GM23338 (cell line): ENCODE measurements around the gene TMEM41B. TPM values are rescaled to one million over a fixed set of nuclear protein-coding genes. Genes with fewer than 3 reads are reported as not detected.

Experiments
- ATAC-seq: fragments of 200-7000 bp; cut with Tn5 transposase; 3 replicates; pipeline ENCODE4 v1.9.1; 2020
- DNase-seq: peaks from one replicate; pipeline ENCODE4 v3.0.0-alpha.2; 2015; ENCODE audit warnings: low spot score
- H2AFZ ChIP-seq: fragments of 200-600 bp; sonication (generic); 2 replicates; pipeline ENCODE4 v1.8.0; 2016; ENCODE audit warnings: antibody characterized with exemption, mild to moderate bottlenecking, moderate library complexity
- H3F3A ChIP-seq: fragments of 200-600 bp; sonication (generic); replicated peaks from 2 replicates; pipeline ENCODE4 v1.8.0; 2017; ENCODE audit warnings: antibody characterized with exemption, mixed run types, low read depth
- H3K27ac ChIP-seq: fragments of 200-600 bp; sonication (generic); 2 replicates; pipeline ENCODE4 v1.6.1; 2016; ENCODE audit warnings: low read depth
- H3K27me3 ChIP-seq: fragments of 200-600 bp; sonication (generic); 2 replicates; pipeline ENCODE4 v1.8.0; 2016; ENCODE audit warnings: mild to moderate bottlenecking, mixed run types, moderate library complexity; ENCODE audit not compliant: insufficient read depth
- H3K36me3 ChIP-seq: fragments of 200-600 bp; sonication (generic); 2 replicates; pipeline ENCODE4 v1.8.0; 2016; ENCODE audit warnings: mild to moderate bottlenecking; ENCODE audit not compliant: insufficient read depth
- H3K4me1 ChIP-seq: fragments of 200-600 bp; sonication (generic); 2 replicates; pipeline ENCODE4 v1.8.0; 2016; ENCODE audit warnings: mild to moderate bottlenecking, moderate library complexity; ENCODE audit not compliant: insufficient read depth
- H3K4me2 ChIP-seq: fragments of 200-600 bp; sonication (generic); 2 replicates; pipeline ENCODE4 v1.7.1; 2017; ENCODE audit warnings: mixed run types
- H3K4me3 ChIP-seq: fragments of 200-600 bp; sonication (generic); 2 replicates; pipeline ENCODE4 v1.6.1; 2016; ENCODE audit warnings: mixed run types
- H3K79me2 ChIP-seq: fragments of 200-600 bp; sonication (generic); replicated peaks from 2 replicates; pipeline ENCODE4 v1.8.0; 2017; ENCODE audit warnings: mild to moderate bottlenecking; ENCODE audit not compliant: insufficient read depth
- H3K9me2 ChIP-seq: fragments of 200-600 bp; sonication (generic); 2 replicates; pipeline ENCODE4 v1.8.0; 2017; ENCODE audit not compliant: insufficient read depth
- H4K20me1 ChIP-seq: fragments of 200-600 bp; sonication (generic); replicated peaks from 2 replicates; pipeline ENCODE4 v1.8.0; 2017; ENCODE audit warnings: mild to moderate bottlenecking; ENCODE audit not compliant: insufficient read depth
- H3K27ac Mint-ChIP-seq: 2 replicates; pipeline ENCODE4 v1.8.0; 2020; ENCODE audit warnings: inconsistent platforms, mild to moderate bottlenecking, moderate library complexity, mixed read lengths
- H3K27me3 Mint-ChIP-seq: 3 replicates; pipeline ENCODE4 v1.8.0; 2022; ENCODE audit warnings: low read depth, mild to moderate bottlenecking, moderate library complexity, mixed read lengths, inconsistent platforms; ENCODE audit not compliant: insufficient read depth, poor library complexity
- H3K36me3 Mint-ChIP-seq: 3 replicates; pipeline ENCODE4 v1.8.0; 2021; ENCODE audit warnings: low read depth, mild to moderate bottlenecking, inconsistent platforms, moderate library complexity, mixed read lengths
- H3K4me1 Mint-ChIP-seq: 3 replicates; pipeline ENCODE4 v1.8.0; 2020; ENCODE audit warnings: mild to moderate bottlenecking, inconsistent platforms, mixed read lengths
- H3K4me3 Mint-ChIP-seq: 3 replicates; pipeline ENCODE4 v1.8.0; 2021; ENCODE audit warnings: moderate library complexity, mild to moderate bottlenecking, inconsistent platforms, mixed read lengths
- H3K9me3 Mint-ChIP-seq: 3 replicates; pipeline ENCODE4 v1.8.0; 2020; ENCODE audit warnings: moderate library complexity, mild to moderate bottlenecking, inconsistent platforms, mixed read lengths
- CREB1 ChIP-seq: fragments of 250-450 bp; sonication (Bioruptor Pico); IDR thresholded peaks from 2 replicates; pipeline ENCODE4 v1.5.0; 2020; ENCODE audit warnings: low read depth, mild to moderate bottlenecking, moderate library complexity
- CTCF ChIP-seq, 2 experiments: fragments of 200-600 bp in 1 of 2; sonication (generic) in 1 of 2; conservative IDR thresholded peaks; 2 replicates each; pipeline versions ENCODE4 v1.5.1 to v1.6.1; 2016 to 2017; ENCODE audit warnings: antibody characterized with exemption in 2 of 2, low read depth in 2 of 2, mild to moderate bottlenecking in 2 of 2, moderate library complexity in 1 of 2
- ETS1 ChIP-seq: IDR thresholded peaks from 2 replicates; pipeline ENCODE4 v1.6.1; 2016; ENCODE audit warnings: antibody characterized with exemption
- EZH2 ChIP-seq: fragments of 200-600 bp; sonication (generic); IDR thresholded peaks from one replicate; pipeline ENCODE4 v1.8.0; 2017; ENCODE audit warnings: antibody characterized with exemption, mild to moderate bottlenecking, low read depth; ENCODE audit not compliant: unreplicated experiment
- EZH2phosphoT487 ChIP-seq: fragments of 200-600 bp; sonication (generic); IDR thresholded peaks from one replicate; pipeline ENCODE4 v1.8.1; 2018; ENCODE audit warnings: antibody characterized with exemption; ENCODE audit not compliant: unreplicated experiment
- NANOG ChIP-seq: IDR thresholded peaks from 2 replicates; pipeline ENCODE4 v1.6.1; 2016; ENCODE audit warnings: antibody characterized with exemption, borderline replicate concordance
- POLR2AphosphoS5 ChIP-seq: IDR thresholded peaks from 2 replicates; pipeline ENCODE4 v1.6.1; 2016; ENCODE audit warnings: antibody characterized with exemption, low read depth
- STAT1 ChIP-seq: IDR thresholded peaks from one replicate; pipeline ENCODE4 v1.6.1; 2016; ENCODE audit warnings: antibody characterized with exemption; ENCODE audit not compliant: unreplicated experiment
- ZNF114 ChIP-seq: fragments of 250-450 bp; sonication (Bioruptor Pico); IDR thresholded peaks from 2 replicates; pipeline ENCODE4 v1.5.0; 2020; ENCODE audit warnings: mild to moderate bottlenecking, moderate library complexity
- ZNF331 ChIP-seq: fragments of 250-450 bp; sonication (Bioruptor Pico); IDR thresholded peaks from 2 replicates; pipeline ENCODE4 v1.5.0; 2020; ENCODE audit warnings: low read depth, mild to moderate bottlenecking, moderate library complexity
- polyA plus RNA-seq: library from polyadenylated mRNA; unstranded; fragments of >200 nt; fragmentation: Nextera tagmentation; extraction: Ambion mirVana; gene quantifications from 2 replicates; pipeline ENCODE4 v1.2.1, GENCODE V29; 2016
- total RNA-seq: library from RNA; depleted of rRNA; stranded (reverse); fragments of >200 nt; shearing (Covaris generic); gene quantifications from 2 replicates; pipeline ENCODE4 v1.2.3, GENCODE V29; 2014
- TF ChIP-seq, protein P1 (sequence below): fragments of 250-450 bp; sonication (Bioruptor Pico); IDR thresholded peaks from 2 replicates; pipeline ENCODE4 v1.5.0; 2020; ENCODE audit warnings: mild to moderate bottlenecking, moderate library complexity

The TMEM41B gene
- total and polyA plus RNA-seq, 2 experiments from 2014 or later: 34.4 to 53.8 TPM

DNA sequence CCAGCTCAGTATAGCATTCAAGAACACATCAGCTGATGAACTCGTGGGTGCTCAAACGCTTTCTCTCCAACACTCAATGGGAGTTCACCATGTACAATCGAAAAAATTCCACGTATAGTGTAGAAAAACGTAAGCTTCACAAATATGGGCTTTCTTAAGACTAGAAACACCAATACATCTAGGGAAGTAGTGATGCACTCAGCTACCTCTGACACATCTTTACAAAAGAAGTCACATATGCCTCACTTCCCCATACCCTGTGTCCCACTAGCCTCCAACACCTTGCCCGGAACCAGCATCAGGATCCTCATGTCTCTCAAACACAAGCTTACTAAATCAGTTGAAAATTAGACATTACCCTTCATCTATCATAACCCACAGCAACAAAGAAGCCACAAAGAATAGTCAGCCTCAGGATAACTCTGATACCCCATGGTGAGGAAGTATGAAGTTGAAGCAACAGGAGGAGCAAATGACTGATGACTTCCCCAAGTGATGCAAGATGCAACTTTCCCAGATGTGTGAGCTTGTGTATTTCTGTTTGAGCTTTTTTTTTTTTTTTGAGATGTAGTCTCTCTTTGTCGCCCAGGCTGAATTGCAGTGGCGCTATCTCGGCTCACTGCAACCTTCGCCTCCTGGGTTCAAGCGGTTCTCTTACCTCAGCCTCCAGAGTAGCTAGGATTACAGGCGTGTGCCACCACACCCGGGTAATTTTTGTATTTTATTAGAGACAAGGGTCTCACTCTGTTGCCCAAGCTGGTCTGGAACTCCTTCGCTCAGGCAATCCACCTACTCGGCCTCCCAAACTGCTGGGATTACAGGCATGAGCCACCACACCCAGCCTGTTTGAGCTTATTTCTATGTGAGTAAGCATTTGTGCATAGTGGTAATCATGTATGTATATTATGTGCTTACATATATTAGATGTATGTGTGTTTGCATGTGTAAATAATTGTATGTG is 40.7 kb downstream of the TMEM41B start:
- DNase-seq: no peak
- Mint-ChIP-seq H3K36me3 (peaks cover 4% of the 10 kb centered on the region; the same call in 1 of the 3 replicates), H3K27me3 (peaks cover 5% of the 10 kb centered on the region), H3K4me1 (no peaks in the 10 kb centered on the region), H3K4me3 (no peak overlapping the region), H3K27ac (no peak overlapping the region), H3K9me3 (no peaks in the 10 kb centered on the region)
- Histone ChIP-seq H3K4me3 (no peak overlapping the region), H4K20me1 (no peaks in the 10 kb centered on the region; the same call in 1 of the 2 replicates), H3K79me2 (no peaks in the 10 kb centered on the region), H3K4me2 (no peak overlapping the region), H3K9me2 (no peaks in the 10 kb centered on the region), H3K27ac (no peak overlapping the region), H3F3A (no peaks in the 10 kb centered on the region), H3K4me1 (no peaks in the 10 kb centered on the region), H3K36me3 (no peaks in the 10 kb centered on the region), H2AFZ (no peak overlapping the region), H3K27me3 (no peaks in the 10 kb centered on the region)
- TF ChIP-seq EZH2phosphoT487 (no peak), POLR2AphosphoS5 (no peak), STAT1 (no peak), ZNF331 (CRISPR knock-in tag) (no peak), EZH2 (no peak), CREB1 (no peak), ZNF114 (CRISPR knock-in tag) (no peak), CTCF (conservative IDR thresholded peaks at IDR 0.05; ENCODE audit: low read depth in 2 of 2) (no peak), ETS1 (no peak)
- ATAC-seq: no peak

- H3K79me2 ChIP-seq: peaks cover under 1% of the 10 kb centered on the region; the same call in 1 of the 2 replicates
- H3K36me3 ChIP-seq: no peaks in the 10 kb centered on the region
- no peak overlapping the region for H3K4me2 ChIP-seq
- Mint-ChIP-seq H3K27ac (no peak overlapping the region), H3K9me3 (no peaks in the 10 kb centered on the region), H3K36me3 (no peaks in the 10 kb centered on the region), H3K4me1 (peaks cover 15% of the 10 kb centered on the region), H3K27me3 (peaks cover 11% of the 10 kb centered on the region), H3K4me3 (no peak overlapping the region)
- no peaks in the 10 kb centered on the region for H3K27me3 ChIP-seq
- ATAC-seq: no peak
- no peak for DNase-seq
- peaks cover 9% of the 10 kb centered on the region; the same call in 1 of the 2 replicates for H3F3A ChIP-seq
- no peaks in the 10 kb centered on the region for H3K9me2 ChIP-seq
- H3K4me1 ChIP-seq: peaks cover 15% of the 10 kb centered on the region
- H2AFZ ChIP-seq: no peak overlapping the region
- no peak overlapping the region for H3K27ac ChIP-seq
- H4K20me1 ChIP-seq: peaks cover under 1% of the 10 kb centered on the region; the same call in 1 of the 2 replicates
- no peak overlapping the region for H3K4me3 ChIP-seq
- TF ChIP-seq POLR2AphosphoS5 (no peak), STAT1 (no peak), NANOG (no peak), ZNF114 (CRISPR knock-in tag) (no peak), EZH2 (no peak), CREB1 (no peak)
- TF ChIP-seq, protein P1, sequence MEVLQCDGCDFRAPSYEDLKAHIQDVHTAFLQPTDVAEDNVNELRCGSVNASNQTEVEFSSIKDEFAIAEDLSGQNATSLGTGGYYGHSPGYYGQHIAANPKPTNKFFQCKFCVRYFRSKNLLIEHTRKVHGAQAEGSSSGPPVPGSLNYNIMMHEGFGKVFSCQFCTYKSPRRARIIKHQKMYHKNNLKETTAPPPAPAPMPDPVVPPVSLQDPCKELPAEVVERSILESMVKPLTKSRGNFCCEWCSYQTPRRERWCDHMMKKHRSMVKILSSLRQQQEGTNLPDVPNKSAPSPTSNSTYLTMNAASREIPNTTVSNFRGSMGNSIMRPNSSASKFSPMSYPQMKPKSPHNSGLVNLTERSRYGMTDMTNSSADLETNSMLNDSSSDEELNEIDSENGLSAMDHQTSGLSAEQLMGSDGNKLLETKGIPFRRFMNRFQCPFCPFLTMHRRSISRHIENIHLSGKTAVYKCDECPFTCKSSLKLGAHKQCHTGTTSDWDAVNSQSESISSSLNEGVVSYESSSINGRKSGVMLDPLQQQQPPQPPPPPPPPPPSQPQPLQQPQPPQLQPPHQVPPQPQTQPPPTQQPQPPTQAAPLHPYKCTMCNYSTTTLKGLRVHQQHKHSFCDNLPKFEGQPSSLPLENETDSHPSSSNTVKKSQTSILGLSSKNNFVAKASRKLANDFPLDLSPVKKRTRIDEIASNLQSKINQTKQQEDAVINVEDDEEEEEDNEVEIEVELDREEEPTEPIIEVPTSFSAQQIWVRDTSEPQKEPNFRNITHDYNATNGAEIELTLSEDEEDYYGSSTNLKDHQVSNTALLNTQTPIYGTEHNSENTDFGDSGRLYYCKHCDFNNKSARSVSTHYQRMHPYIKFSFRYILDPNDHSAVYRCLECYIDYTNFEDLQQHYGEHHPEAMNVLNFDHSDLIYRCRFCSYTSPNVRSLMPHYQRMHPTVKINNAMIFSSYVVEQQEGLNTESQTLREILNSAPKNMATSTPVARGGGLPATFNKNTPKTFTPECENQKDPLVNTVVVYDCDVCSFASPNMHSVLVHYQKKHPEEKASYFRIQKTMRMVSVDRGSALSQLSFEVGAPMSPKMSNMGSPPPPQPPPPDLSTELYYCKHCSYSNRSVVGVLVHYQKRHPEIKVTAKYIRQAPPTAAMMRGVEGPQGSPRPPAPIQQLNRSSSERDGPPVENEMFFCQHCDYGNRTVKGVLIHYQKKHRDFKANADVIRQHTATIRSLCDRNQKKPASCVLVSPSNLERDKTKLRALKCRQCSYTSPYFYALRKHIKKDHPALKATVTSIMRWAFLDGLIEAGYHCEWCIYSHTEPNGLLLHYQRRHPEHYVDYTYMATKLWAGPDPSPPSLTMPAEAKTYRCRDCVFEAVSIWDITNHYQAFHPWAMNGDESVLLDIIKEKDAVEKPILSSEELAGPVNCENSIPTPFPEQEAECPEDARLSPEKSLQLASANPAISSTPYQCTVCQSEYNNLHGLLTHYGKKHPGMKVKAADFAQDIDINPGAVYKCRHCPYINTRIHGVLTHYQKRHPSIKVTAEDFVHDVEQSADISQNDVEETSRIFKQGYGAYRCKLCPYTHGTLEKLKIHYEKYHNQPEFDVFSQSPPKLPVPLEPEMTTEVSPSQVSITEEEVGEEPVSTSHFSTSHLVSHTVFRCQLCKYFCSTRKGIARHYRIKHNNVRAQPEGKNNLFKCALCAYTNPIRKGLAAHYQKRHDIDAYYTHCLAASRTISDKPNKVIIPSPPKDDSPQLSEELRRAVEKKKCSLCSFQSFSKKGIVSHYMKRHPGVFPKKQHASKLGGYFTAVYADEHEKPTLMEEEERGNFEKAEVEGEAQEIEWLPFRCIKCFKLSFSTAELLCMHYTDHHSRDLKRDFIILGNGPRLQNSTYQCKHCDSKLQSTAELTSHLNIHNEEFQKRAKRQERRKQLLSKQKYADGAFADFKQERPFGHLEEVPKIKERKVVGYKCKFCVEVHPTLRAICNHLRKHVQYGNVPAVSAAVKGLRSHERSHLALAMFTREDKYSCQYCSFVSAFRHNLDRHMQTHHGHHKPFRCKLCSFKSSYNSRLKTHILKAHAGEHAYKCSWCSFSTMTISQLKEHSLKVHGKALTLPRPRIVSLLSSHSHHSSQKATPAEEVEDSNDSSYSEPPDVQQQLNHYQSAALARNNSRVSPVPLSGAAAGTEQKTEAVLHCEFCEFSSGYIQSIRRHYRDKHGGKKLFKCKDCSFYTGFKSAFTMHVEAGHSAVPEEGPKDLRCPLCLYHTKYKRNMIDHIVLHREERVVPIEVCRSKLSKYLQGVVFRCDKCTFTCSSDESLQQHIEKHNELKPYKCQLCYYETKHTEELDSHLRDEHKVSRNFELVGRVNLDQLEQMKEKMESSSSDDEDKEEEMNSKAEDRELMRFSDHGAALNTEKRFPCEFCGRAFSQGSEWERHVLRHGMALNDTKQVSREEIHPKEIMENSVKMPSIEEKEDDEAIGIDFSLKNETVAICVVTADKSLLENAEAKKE: no peak
These were observed 44.8 kb downstream of the TMEM41B start for GRCh38 chr11:9269492-9270013.
